Measurements from ENCODE around the gene APOL4.

Gene APOL4

GRCh38 chr22:36245805-36246356 is 44.3 kb upstream of the APOL4 start:
- WGBS (ENCODE audit: extremely low coverage, insufficient coverage, low lambda C conversion rate), result no CpG with 5 or more reads among the region's 4 CpGs

GRCh38 chr22:36244522-36245391 is 43.1 kb upstream of the APOL4 start:
- no peak overlapping the region for H3K4me3 ChIP-seq (ENCODE audit: low read length)
- no peaks in the 10 kb centered on the region for H3K4me1 ChIP-seq (ENCODE audit: control insufficient read depth, low read depth, low read length)
- H4K8ac ChIP-seq (ENCODE audit: low read depth, low read length), result no peak overlapping the region
- no peak overlapping the region for H3K56ac ChIP-seq (ENCODE audit: low read length)
- no peaks in the 10 kb centered on the region for H3K79me1 ChIP-seq (ENCODE audit: low read length)
- no peak overlapping the region for H2BK5ac ChIP-seq (ENCODE audit: low read length)
- H3K4me2 ChIP-seq (ENCODE audit: low read length), result no peak overlapping the region
- WGBS (ENCODE audit: extremely low coverage, insufficient coverage, low lambda C conversion rate), result no CpG with 5 or more reads among the region's 5 CpGs
- H3K27ac ChIP-seq (ENCODE audit: low read depth, low read length), result no peak overlapping the region
- H3K27me3 ChIP-seq (ENCODE audit: insufficient read depth, low read length, poor library complexity), result no peaks in the 10 kb centered on the region
- no peak overlapping the region for H3K9ac ChIP-seq (ENCODE audit: low read length)
- no peak overlapping the region for H4K5ac ChIP-seq (ENCODE audit: low read length)
- H2BK120ac ChIP-seq (ENCODE audit: low read depth, low read length), result no peak overlapping the region
- H2BK15ac ChIP-seq (replicated peaks; ENCODE audit: low read depth), result no peak overlapping the region
- H3K36me3 ChIP-seq (ENCODE audit: control insufficient read depth, insufficient read depth, low read length), result no peaks in the 10 kb centered on the region
- H3K18ac ChIP-seq (ENCODE audit: low read length), result no peak overlapping the region
- DNase-seq, result no peak
- H3K23ac ChIP-seq (ENCODE audit: low read length), result no peak overlapping the region
- no peaks in the 10 kb centered on the region for H3K79me2 ChIP-seq (ENCODE audit: control insufficient read depth, insufficient read depth, low read length)
- no peak overlapping the region for H2AK5ac ChIP-seq (ENCODE audit: low read length)
- no peak overlapping the region for H3K4ac ChIP-seq (ENCODE audit: low read depth, low read length)

More at GRCh38 chr22:36245805-36246356, 44.3 kb upstream of the APOL4 start:
- Histone ChIP-seq H3K79me2 (ENCODE audit: control insufficient read depth, insufficient read depth, low read length) (no peaks in the 10 kb centered on the region), H3K4ac (ENCODE audit: low read depth, low read length) (no peak overlapping the region), H3K4me3 (ENCODE audit: low read length) (no peak overlapping the region), H4K5ac (ENCODE audit: low read length) (no peak overlapping the region), H3K36me3 (ENCODE audit: control insufficient read depth, insufficient read depth, low read length) (no peaks in the 10 kb centered on the region), H4K8ac (ENCODE audit: low read depth, low read length) (no peak overlapping the region), H3K27ac (ENCODE audit: low read depth, low read length) (no peak overlapping the region), H2AK5ac (ENCODE audit: low read length) (no peak overlapping the region), H3K23ac (ENCODE audit: low read length) (no peak overlapping the region), H3K4me1 (ENCODE audit: control insufficient read depth, low read depth, low read length) (no peaks in the 10 kb centered on the region), H3K18ac (ENCODE audit: low read length) (no peak overlapping the region), H3K4me2 (ENCODE audit: low read length) (no peak overlapping the region), H3K56ac (ENCODE audit: low read length) (no peak overlapping the region), H2BK15ac (replicated peaks; ENCODE audit: low read depth) (no peak overlapping the region), H3K27me3 (ENCODE audit: insufficient read depth, low read length, poor library complexity) (no peaks in the 10 kb centered on the region), H2BK5ac (ENCODE audit: low read length) (no peak overlapping the region), H3K79me1 (ENCODE audit: low read length) (no peaks in the 10 kb centered on the region), H3K9ac (ENCODE audit: low read length) (no peak overlapping the region), H2BK120ac (ENCODE audit: low read depth, low read length) (no peak overlapping the region)
- no peak for DNase-seq

GRCh38 chr22:36243986-36244385 is 42.4 kb upstream of the APOL4 start:
- Histone ChIP-seq H3K4ac (ENCODE audit: low read depth, low read length) (no peak overlapping the region), H3K27me3 (ENCODE audit: insufficient read depth, low read length, poor library complexity) (no peaks in the 10 kb centered on the region), H3K4me2 (ENCODE audit: low read length) (no peak overlapping the region), H4K5ac (ENCODE audit: low read length) (no peak overlapping the region), H3K79me1 (ENCODE audit: low read length) (no peaks in the 10 kb centered on the region), H3K4me1 (ENCODE audit: control insufficient read depth, low read depth, low read length) (peaks cover 2% of the 10 kb centered on the region), H2BK15ac (replicated peaks; ENCODE audit: low read depth) (no peak overlapping the region), H2BK120ac (ENCODE audit: low read depth, low read length) (no peak overlapping the region), H3K23ac (ENCODE audit: low read length) (no peak overlapping the region), H2AK5ac (ENCODE audit: low read length) (no peak overlapping the region), H3K79me2 (ENCODE audit: control insufficient read depth, insufficient read depth, low read length) (no peaks in the 10 kb centered on the region), H2BK5ac (ENCODE audit: low read length) (no peak overlapping the region), H3K56ac (ENCODE audit: low read length) (no peak overlapping the region), H4K8ac (ENCODE audit: low read depth, low read length) (no peak overlapping the region), H3K36me3 (ENCODE audit: control insufficient read depth, insufficient read depth, low read length) (no peaks in the 10 kb centered on the region), H3K9ac (ENCODE audit: low read length) (no peak overlapping the region), H3K4me3 (ENCODE audit: low read length) (no peak overlapping the region), H3K18ac (ENCODE audit: low read length) (no peak overlapping the region), H3K27ac (ENCODE audit: low read depth, low read length) (no peak overlapping the region)
- no peak for DNase-seq
- WGBS (ENCODE audit: extremely low coverage, insufficient coverage, low lambda C conversion rate), result no CpG with 5 or more reads among the region's 5 CpGs

DNA sequence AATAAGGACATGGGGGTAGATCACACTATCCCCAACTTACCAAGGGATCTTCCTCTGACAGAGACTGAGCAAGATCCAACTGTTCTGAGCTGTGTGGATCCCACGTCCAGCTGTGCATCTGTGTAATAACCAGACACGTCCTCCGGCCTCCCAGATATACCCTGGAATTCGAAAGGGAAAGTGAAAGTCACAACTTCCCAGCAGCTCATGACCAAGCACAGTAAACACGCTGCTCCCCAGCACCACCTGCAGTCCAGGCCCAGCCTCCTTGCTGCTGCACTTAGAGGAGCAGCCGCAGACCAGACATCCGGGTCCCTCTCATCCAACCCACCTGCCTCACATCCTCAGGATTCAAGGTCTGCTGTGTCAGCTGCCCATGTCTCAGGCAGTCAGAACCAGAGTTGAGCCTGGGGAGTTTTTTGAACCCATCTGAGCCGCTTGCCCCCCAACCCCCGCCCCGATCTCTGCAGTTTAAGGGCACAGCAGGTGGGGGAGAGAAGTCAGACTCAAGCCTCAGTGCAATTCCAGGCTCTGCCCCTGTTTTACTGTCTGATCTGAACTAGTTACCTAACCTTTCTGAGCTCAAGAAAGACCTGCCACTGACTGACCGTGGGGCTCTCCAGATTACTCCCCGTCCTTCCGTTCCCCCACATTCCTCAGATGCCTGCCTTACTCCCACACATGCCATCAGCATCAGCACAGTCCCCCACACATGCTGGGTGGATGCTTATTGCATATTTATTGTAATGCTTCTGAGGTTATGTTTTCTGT is 38.0 kb upstream of the APOL4 start, which contains the start of gene APOL2:
APOL2 (minus strand) TSS at position 127 of the 771 bp plus-strand sequence. CDS start 6,365 bp downstream, outside the sequence.
- no peak within 1 kb of the TSS for H3K27ac ChIP-seq (ENCODE audit: low read depth, low read length)
- H3K79me2 ChIP-seq (ENCODE audit: control insufficient read depth, insufficient read depth, low read length), result no peaks in the 10 kb centered on the region
- peak within 1 kb of the TSS; percentile 35 for H3K4me2 ChIP-seq (ENCODE audit: low read length)
- no peak within 1 kb of the TSS for H4K5ac ChIP-seq (ENCODE audit: low read length)
- peak within 1 kb of the TSS; percentile 79 for H3K56ac ChIP-seq (ENCODE audit: low read length)
- WGBS (ENCODE audit: extremely low coverage, insufficient coverage, low lambda C conversion rate), result no CpG with 5 or more reads among the region's 13 CpGs
- peak within 1 kb of the TSS; percentile 67 for H2BK5ac ChIP-seq (ENCODE audit: low read length)
- no peaks in the 10 kb centered on the region for H3K27me3 ChIP-seq (ENCODE audit: insufficient read depth, low read length, poor library complexity)
- no peak within 1 kb of the TSS for H2AK5ac ChIP-seq (ENCODE audit: low read length)
- no peak within 1 kb of the TSS for H2BK15ac ChIP-seq (replicated peaks; ENCODE audit: low read depth)
- H4K8ac ChIP-seq (ENCODE audit: low read depth, low read length), result no peak within 1 kb of the TSS
- peak within 1 kb of the TSS; percentile 1 for H3K4ac ChIP-seq (ENCODE audit: low read depth, low read length)
- no peak within 1 kb of the TSS for H3K23ac ChIP-seq (ENCODE audit: low read length)
- DNase-seq, result peak; percentile 97
- no peaks in the 10 kb centered on the region for H3K79me1 ChIP-seq (ENCODE audit: low read length)
- no peak within 1 kb of the TSS for H3K18ac ChIP-seq (ENCODE audit: low read length)
- H3K36me3 ChIP-seq (ENCODE audit: control insufficient read depth, insufficient read depth, low read length), result no peaks in the 10 kb centered on the region
- H3K4me3 ChIP-seq (ENCODE audit: low read length), result no peak within 1 kb of the TSS
- H3K9ac ChIP-seq (ENCODE audit: low read length), result peak within 1 kb of the TSS; percentile 60
- peaks cover 2% of the 10 kb centered on the region for H3K4me1 ChIP-seq (ENCODE audit: control insufficient read depth, low read depth, low read length)
- H2BK120ac ChIP-seq (ENCODE audit: low read depth, low read length), result no peak within 1 kb of the TSS

DNA sequence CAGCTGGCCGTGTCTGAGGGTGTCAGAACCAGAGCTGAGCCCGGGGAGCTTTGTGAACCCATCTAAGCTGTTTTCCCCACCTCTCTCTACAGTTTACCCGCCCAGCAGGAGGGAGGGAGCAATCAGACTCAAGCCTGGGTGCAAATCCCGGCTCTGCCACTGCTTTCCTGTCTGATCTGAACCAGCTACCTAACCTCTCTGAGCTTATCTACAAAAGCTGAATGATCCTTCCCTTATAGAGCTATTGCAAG is 37.5 kb upstream of the APOL4 start:
- Histone ChIP-seq H3K27ac (ENCODE audit: low read depth, low read length) (no peak overlapping the region), H3K9ac (ENCODE audit: low read length) (peak overlapping the region; percentile 60), H2BK5ac (ENCODE audit: low read length) (no peak overlapping the region), H4K8ac (ENCODE audit: low read depth, low read length) (no peak overlapping the region), H3K4me1 (ENCODE audit: control insufficient read depth, low read depth, low read length) (peaks cover 2% of the 10 kb centered on the region), H3K4me3 (ENCODE audit: low read length) (no peak overlapping the region), H3K36me3 (ENCODE audit: control insufficient read depth, insufficient read depth, low read length) (no peaks in the 10 kb centered on the region), H4K5ac (ENCODE audit: low read length) (no peak overlapping the region), H3K23ac (ENCODE audit: low read length) (no peak overlapping the region), H2AK5ac (ENCODE audit: low read length) (no peak overlapping the region), H3K4ac (ENCODE audit: low read depth, low read length) (no peak overlapping the region), H2BK120ac (ENCODE audit: low read depth, low read length) (no peak overlapping the region), H3K27me3 (ENCODE audit: insufficient read depth, low read length, poor library complexity) (no peaks in the 10 kb centered on the region), H3K56ac (ENCODE audit: low read length) (peak overlapping the region; percentile 79), H2BK15ac (replicated peaks; ENCODE audit: low read depth) (no peak overlapping the region), H3K4me2 (ENCODE audit: low read length) (peak overlapping the region; percentile 35), H3K79me2 (ENCODE audit: control insufficient read depth, insufficient read depth, low read length) (no peaks in the 10 kb centered on the region), H3K79me1 (ENCODE audit: low read length) (no peaks in the 10 kb centered on the region), H3K18ac (ENCODE audit: low read length) (no peak overlapping the region)
- WGBS (ENCODE audit: extremely low coverage, insufficient coverage, low lambda C conversion rate), result no CpG with 5 or more reads among the region's 4 CpGs
- no peak for DNase-seq

Data from mesendoderm (in vitro differentiated cells).